Gastroesophageal sphincter (tissue), 3 donors: ENCODE data around the gene PLEKHH3.

Experiments
- POLR2A ChIP-seq, 2 donors: fragments of 450-650 bp; IDR thresholded peaks; one replicate each; pipeline ENCODE4 v1.6.1; 2017; ENCODE audit warnings: antibody characterized with exemption in 2 of 2, mild to moderate bottlenecking in 2 of 2, moderate library complexity in 1 of 2
- POLR2AphosphoS5 ChIP-seq: sonication (generic); formaldehyde crosslinking; IDR thresholded peaks from one replicate; pipeline ENCODE4 v1.6.1; 2017; ENCODE audit warnings: antibody characterized with exemption
- TF ChIP-seq, protein P1 (sequence below), 4 experiments: fragments of 200-600 bp in 2 of 4; fragments of 450-650 bp in 2 of 4; sonication (generic) in 1 of 4; IDR thresholded peaks; one replicate each; pipeline ENCODE4 v1.5.1; 2017 to 2019; ENCODE audit warnings: antibody characterized with exemption in 4 of 4, mild to moderate bottlenecking in 2 of 4, moderate library complexity in 2 of 4

DNA sequence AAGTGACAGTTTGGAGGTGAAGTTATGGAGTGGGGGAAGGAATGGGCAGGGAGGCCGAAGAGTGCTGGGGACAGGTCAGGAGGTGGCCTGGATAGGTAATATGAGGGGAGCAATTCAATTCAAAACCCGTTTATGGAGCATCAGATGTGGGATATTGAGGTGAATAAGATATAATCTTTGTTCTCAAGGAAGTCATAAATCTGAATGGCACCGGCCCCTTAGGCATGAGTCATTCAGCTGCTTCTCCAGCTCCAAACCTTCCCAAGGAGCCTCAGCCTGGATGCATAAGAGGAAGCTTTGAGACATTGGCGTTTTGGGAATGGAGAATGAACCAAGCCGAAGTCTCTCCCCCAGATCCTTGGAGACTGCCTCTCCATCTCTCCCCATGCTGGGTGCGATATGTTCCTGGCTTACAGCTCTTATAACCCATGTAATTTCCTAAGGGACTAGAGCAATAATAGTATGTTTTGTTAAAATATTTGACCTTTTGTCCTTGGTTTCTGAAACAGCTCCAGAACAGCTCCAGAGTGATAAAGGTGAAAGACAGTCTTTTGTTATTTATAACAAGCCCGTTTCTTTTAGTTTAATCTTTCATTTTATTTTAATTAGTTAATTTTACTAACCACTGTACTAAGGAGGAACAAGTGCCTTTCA, 16.0 kb downstream of the PLEKHH3 start:
- TF ChIP-seq POLR2AphosphoS5 (no peak), POLR2A (IDR thresholded peaks at IDR 0.05) (no peak)
- TF ChIP-seq, protein P1, sequence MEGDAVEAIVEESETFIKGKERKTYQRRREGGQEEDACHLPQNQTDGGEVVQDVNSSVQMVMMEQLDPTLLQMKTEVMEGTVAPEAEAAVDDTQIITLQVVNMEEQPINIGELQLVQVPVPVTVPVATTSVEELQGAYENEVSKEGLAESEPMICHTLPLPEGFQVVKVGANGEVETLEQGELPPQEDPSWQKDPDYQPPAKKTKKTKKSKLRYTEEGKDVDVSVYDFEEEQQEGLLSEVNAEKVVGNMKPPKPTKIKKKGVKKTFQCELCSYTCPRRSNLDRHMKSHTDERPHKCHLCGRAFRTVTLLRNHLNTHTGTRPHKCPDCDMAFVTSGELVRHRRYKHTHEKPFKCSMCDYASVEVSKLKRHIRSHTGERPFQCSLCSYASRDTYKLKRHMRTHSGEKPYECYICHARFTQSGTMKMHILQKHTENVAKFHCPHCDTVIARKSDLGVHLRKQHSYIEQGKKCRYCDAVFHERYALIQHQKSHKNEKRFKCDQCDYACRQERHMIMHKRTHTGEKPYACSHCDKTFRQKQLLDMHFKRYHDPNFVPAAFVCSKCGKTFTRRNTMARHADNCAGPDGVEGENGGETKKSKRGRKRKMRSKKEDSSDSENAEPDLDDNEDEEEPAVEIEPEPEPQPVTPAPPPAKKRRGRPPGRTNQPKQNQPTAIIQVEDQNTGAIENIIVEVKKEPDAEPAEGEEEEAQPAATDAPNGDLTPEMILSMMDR (IDR thresholded peaks at IDR 0.05): no peak
